Stimulated activated CD8-positive, alpha-beta memory T cell treated with anti-CD3 and anti-CD28 coated beads, Interleukin-12 subunit alpha, Interleukin-12 subunit beta, amount 100 ng/mL, for 24 hours (primary cell): ENCODE measurements around the gene PRKAG2.
"Not testable (repeated sequence)": the region's sequence is repeated elsewhere in the genome, so short reads cannot be mapped to it uniquely, and the experiment has no call there.

ENCODE experiments used
- DNase-seq: peaks from one replicate; pipeline ENCODE4 v3.0.0-alpha.2; 2020; ENCODE audit errors: extremely low read depth

PRKAG2 gene

GRCh38 chr7:151801291-151801690 is 75.6 kb downstream of the PRKAG2 start:
- DNase-seq = no peak

DNA sequence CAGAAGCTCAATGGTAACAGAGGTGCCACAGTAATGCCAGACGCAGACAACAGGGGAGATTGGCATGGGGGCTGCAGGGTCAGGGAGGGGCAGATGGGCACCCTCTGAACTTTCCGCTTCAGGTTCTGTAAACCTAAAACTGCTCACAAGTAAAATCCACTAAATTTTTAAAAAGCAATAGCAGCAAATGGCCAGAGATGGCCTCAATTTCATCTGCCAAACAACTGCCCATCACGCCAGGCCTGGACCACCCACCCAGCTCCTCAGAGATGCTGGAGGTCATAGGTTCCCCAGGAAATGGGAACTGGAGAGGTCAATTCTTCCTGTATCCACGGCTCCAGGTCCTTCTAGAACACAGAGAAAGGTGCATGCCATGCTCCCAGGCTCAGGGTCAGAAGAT is 76.1 kb downstream of the PRKAG2 start:
- no peak for DNase-seq

- DNase-seq = no peak
Observed at GRCh38 chr7:151800391-151800790, 76.5 kb downstream of the PRKAG2 start.

DNA sequence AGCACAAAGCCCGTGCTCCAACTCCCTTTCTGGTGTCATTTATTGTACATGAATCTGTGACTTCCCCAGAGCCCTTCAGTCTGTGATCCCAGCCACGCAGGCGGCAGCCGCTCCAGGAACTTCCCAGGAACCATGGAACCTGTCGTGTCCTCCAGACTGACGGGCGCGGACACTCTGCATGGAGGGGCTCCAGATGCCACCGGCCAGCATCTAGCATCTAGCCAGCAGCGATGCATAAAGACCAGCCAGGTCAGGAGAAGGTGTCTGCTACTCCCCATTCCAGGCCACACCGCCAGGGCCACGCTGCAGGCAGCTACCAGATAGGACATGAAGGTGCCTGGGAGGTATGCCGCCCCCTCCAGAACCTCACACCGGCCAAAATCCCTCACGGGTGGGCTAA is 77.4 kb downstream of the PRKAG2 start:
- no peak for DNase-seq

DNA sequence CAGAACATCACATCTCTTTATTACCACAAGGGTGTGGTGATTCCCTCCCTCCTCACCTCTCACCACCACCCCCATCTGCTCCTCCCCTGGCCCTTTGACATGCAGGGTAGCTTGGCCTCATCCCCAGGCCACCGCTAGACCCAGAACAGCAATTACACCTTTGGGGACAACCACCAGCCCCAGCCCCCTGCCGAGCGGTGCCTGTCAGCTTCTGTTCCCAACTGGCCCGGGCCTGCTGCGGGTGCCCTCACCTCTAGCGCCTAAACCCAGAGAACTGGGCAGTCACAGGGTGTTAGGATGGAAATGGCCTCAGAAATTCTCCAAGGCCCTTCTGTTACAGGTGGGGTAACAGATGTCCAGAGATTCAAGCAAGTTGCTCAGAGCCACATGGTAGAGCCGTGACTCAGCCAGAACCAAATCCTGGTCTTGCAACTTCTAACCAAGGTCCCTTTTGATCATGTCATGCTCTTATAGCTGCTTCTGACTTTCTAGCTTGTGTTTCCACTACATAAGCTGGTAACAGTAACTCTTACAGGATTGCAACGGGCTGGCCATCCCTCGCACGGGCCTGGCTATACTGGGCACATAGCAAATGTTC is 78.0 kb downstream of the PRKAG2 start:
- DNase-seq = no peak

DNA sequence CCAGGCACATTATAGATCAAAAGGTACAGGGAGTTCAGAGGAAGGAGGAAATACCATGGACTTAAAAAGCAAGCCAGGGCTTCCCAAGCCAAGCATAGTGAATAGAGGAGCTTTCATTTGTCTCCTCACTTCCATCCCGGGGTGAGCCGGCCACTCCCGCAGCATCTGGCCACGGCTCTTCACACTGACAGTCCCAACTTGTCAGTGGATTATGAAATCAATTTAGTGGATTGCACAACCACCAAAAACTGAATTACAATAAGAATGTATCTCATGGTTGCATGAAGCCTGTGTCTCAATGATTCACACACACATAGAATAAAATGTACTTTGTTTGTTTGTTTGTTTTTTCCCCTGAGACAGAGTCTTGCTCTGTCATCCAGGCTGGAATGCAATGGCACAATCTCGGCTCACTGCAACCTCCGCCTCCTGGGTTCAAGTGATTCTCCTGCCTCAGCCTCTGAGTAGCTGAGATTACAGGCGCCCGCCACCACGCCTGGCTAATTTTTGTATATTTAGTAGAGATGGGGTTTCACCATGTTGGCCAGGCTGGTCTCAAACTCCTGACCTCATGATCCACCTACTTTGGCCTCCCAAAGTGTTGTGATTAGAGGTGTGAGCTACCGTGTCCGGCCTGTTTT is 79.1 kb downstream of the PRKAG2 start:
- DNase-seq = not testable (repeated sequence)

GRCh38 chr7:151796871-151797537 is 79.9 kb downstream of the PRKAG2 start:
- DNase-seq = no peak

GRCh38 chr7:151796091-151796870 is 80.6 kb downstream of the PRKAG2 start:
- no peak for DNase-seq

- peak; percentile 54 for DNase-seq
Observed at GRCh38 chr7:151795168-151795811, 81.6 kb downstream of the PRKAG2 start.

DNA sequence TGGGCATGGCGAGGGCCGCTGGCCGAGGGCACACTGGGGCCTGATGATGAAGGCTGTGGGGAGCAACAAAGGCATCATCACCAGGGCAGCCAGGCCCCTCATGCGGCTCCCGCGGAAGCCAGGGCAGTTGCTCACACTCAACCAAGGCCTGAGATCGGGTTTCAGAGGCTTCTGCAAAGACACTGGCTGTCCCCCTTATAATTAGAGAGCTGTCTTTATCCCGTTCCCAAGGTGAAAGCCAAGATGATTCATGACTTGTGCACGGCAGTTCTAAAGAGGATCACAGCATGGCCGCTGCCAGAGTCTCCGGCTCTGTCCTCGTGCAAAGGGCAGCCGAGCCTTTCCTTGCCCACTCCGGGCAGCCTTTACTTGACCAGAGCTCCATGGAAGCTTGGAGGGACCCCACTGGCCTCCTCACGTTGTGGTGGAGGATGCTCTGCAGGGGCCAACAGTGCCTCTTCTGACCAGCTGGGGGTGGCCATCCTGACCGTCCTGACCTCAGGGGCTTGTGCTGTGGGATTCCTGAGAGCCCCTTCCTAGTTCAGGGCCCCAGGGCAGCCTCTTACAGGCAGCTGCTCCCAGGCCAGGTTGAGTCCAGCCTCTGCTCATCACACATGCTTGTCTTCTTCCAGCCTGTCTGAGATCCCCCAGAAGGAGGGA is 82.3 kb downstream of the PRKAG2 start:
- no peak for DNase-seq

DNA sequence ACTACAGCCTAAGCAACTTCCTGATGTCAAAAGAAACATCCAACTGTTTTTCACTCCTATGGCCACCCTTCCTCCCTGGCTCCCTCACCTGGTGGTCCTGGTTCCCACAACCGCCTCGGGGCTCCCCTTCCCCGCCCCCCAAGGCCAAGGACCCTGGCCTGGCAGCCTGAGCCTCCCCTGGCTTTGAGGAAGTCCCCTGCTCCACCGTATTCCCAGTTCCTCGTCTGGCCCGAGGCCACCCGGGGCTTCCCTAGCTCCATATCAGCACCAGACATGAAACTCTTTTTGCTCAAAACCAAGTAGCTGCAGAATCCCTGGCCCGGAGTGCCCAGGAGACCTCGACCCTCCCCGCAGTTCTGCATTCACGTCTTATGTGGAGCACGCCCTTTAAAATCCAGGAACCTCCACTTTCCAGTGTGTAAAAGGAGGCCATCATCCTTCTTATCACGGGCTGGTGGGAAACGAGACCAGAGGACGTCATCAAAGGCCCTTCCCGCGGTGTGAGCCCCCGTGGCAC is 82.9 kb downstream of the PRKAG2 start:
- no peak for DNase-seq

- no peak for DNase-seq
Observed at GRCh38 chr7:151793531-151793951, 83.4 kb downstream of the PRKAG2 start.

DNA sequence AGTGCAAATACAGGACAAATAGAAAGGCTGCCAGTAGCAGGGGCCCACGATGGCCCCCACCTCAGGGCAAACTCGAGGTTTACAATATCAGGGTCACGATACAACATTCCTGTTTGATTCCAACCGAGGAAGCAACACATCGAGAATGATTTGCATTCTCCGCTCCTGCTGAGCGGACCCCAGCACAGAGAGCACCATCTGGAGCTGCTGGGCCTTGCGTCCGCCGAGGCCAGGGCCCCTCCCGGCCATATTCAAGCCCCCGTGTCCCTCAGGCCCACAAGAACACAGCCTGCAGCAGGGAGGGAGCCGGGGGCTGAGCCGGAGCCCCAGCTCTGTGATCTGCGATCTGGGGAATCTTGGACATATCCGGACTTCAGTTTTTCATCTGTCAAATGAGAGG is 84.3 kb downstream of the PRKAG2 start:
- DNase-seq = no peak

DNA sequence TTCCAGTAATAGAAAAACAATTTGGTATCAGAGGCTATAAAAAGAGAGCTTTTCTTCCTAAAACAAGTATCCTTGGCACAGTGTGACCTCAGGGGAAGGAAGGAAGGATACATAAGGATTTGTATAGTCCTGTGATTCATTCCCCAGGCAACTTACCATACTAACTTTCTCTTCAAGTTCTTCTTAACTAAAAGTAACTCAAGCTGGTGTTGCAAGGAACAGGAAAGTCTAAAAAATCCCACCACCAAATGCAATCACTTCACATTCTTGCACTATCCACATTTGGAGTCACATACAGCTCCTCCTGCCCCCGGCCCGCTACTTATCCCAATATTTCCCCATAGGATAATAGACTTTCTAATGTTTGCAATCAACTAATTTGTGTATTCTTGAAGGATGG is 84.8 kb downstream of the PRKAG2 start:
- no peak for DNase-seq

DNA sequence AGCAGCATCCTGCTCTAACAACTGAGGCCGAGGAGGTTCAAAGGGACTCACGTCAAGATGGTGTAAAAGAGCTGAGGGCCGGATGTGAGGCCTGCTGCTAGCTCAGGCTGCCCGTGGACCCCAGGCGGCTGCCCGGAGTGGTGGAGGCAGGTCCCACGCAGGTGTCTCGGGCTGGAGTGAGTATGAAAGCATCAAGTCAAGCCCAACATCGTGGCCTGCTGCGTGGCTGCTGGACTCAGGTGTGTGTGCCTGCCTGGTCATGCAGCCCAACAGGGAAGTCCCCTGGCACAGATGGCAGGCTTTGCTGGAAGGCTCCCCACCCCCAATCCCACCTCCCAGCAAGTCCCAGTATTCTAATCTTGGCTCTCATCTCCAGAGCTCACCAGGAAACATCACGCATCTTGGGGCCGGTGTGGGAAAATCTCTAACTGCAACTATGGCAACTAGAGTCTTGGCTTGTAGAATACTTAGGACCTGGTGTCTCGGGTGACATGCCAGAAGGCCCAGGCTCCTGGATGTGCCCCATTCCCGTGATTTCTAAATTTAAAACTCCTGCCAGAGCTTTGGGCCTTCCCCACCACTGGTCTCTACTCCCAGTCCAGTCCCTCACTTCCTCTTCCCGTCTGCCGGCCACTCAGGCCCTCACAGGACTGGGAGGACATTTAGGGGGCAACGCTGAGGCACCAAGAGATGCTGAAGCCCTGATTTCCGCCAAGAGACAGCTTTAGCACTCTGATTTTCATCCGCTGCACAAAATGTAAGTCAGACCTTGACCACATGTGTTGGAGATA is 85.9 kb downstream of the PRKAG2 start:
- no peak for DNase-seq

- no peak for DNase-seq
Observed at GRCh38 chr7:151790095-151790829, 86.7 kb downstream of the PRKAG2 start.

GRCh38 chr7:151789380-151789947 is 87.5 kb downstream of the PRKAG2 start:
- no peak for DNase-seq

DNA sequence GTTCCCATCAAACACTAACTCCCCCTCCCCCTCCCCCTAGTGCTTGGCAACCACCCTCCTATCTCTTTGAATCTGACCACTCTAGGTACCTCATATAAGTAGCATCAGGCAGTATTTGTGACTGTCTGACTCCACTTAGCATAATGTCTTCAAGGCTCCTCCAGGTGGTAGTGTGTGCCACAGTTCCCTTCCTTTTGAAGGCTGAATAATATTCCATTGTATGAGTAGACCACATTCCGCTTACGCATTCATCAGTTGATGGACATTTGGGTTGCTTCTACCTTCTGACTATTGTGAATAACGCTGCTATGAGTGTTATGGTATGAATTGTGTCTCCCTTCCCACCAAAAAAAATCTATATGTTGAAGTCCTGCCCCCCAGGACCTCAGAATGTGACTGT is 89.6 kb downstream of the PRKAG2 start:
- DNase-seq = no peak

DNA sequence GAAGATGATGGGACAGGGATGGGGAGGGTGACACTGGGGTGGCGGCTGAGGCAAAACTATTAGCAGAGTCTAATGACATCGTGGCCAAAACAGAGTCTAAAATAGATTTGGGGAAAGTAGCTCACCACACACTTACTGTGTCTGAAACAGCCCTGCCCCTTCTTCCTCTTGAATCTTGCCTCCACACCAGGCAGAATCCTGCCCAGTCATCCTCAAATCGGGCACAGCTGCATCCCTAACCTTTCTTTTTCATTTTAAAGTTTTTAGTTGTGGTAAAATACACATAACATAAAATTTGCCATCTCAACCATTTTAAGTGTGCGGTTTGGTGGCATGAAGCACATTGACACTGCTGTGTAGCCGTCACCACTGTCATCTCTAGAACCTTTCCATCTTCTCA is 90.0 kb downstream of the PRKAG2 start:
- DNase-seq = no peak
